WTC11 (cell line): Measurements from ENCODE around the gene BRCA1. TPM values are rescaled to one million over a fixed set of nuclear protein-coding genes. Genes with fewer than 3 reads are reported as not detected.
"Not testable (repeated sequence)": the region's sequence is repeated elsewhere in the genome, so short reads cannot be mapped to it uniquely, and the experiment has no call there.

Experiments used
- ATAC-seq: fragments of 200-7000 bp; cut with Tn5 transposase; 2 replicates; pipeline ENCODE4 v1.10.0; 2021; ENCODE audit warnings: mild to moderate bottlenecking, moderate library complexity
- CTCF ChIA-PET: fragments of 300-600 bp; sonication (Branson Sonifier 250); formaldehyde crosslinking; loops from one replicate; lab custom pipeline; 2021; ENCODE audit warnings: antibody characterized with exemption; lab: Charles Lee
- POLR2A ChIA-PET: fragments of 350-600 bp; sonication (Branson Sonifier 250); formaldehyde crosslinking; loops from one replicate; lab custom pipeline; 2021; ENCODE audit warnings: antibody characterized with exemption; lab: Charles Lee
- DNase-seq: peaks from one replicate; pipeline ENCODE4 v3.0.0; 2021; ENCODE audit warnings: low spot score
- H3K27ac Mint-ChIP-seq: 2 replicates; pipeline ENCODE4 v1.8.0; 2021; ENCODE audit warnings: mixed read lengths
- H3K27me3 Mint-ChIP-seq: 2 replicates; pipeline ENCODE4 v1.8.0; 2021; ENCODE audit warnings: low read depth, mild to moderate bottlenecking, moderate library complexity, mixed read lengths
- H3K36me3 Mint-ChIP-seq: 2 replicates; pipeline ENCODE4 v1.8.0; 2021; ENCODE audit warnings: mixed read lengths
- H3K4me1 Mint-ChIP-seq: 2 replicates; pipeline ENCODE4 v1.8.0; 2022; ENCODE audit warnings: mixed read lengths
- H3K4me3 Mint-ChIP-seq: 2 replicates; pipeline ENCODE4 v1.8.0; 2021; ENCODE audit warnings: mild to moderate bottlenecking, moderate library complexity, mixed read lengths
- H3K9me3 Mint-ChIP-seq: 2 replicates; pipeline ENCODE4 v1.8.0; 2021; ENCODE audit warnings: mixed read lengths
- ATF3 ChIP-seq: sonication (generic); formaldehyde crosslinking; conservative IDR thresholded peaks from 2 replicates; pipeline ENCODE4 v1.8.1; 2022; ENCODE audit warnings: mild to moderate bottlenecking, missing genetic modification reagents
- CREB1 ChIP-seq: sonication (generic); formaldehyde crosslinking; IDR thresholded peaks from 2 replicates; pipeline ENCODE4 v1.8.0; 2023; ENCODE audit warnings: mild to moderate bottlenecking, missing genetic modification reagents
- E2F1 ChIP-seq: sonication (generic); formaldehyde crosslinking; IDR thresholded peaks from 2 replicates; pipeline ENCODE4 v1.8.0; 2022; ENCODE audit warnings: mild to moderate bottlenecking, missing genetic modification reagents
- E2F5 ChIP-seq: sonication (generic); formaldehyde crosslinking; IDR thresholded peaks from 2 replicates; pipeline ENCODE4 v1.8.1; 2022; ENCODE audit warnings: mild to moderate bottlenecking, moderate library complexity, missing genetic modification reagents
- ETV6 ChIP-seq: sonication (generic); formaldehyde crosslinking; IDR thresholded peaks from 2 replicates; pipeline ENCODE4 v1.8.1; 2022; ENCODE audit warnings: mild to moderate bottlenecking, missing genetic modification reagents
- GABPB1 ChIP-seq: sonication (generic); formaldehyde crosslinking; IDR thresholded peaks from 2 replicates; pipeline ENCODE4 v1.8.1; 2023; ENCODE audit warnings: mild to moderate bottlenecking, missing genetic modification reagents
- HMGA2 ChIP-seq: fragments of 250-450 bp; sonication (Bioruptor Pico); IDR thresholded peaks from 2 replicates; pipeline ENCODE4 v1.4.0; 2021; ENCODE audit warnings: mild to moderate bottlenecking, moderate library complexity
- HMGXB4 ChIP-seq: sonication (generic); formaldehyde crosslinking; IDR thresholded peaks from 2 replicates; pipeline ENCODE4 v1.8.1; 2023; ENCODE audit warnings: mild to moderate bottlenecking, moderate library complexity, missing genetic modification reagents
- JUN ChIP-seq: sonication (generic); formaldehyde crosslinking; IDR thresholded peaks from 2 replicates; pipeline ENCODE4 v1.8.0; 2023; ENCODE audit warnings: mild to moderate bottlenecking, missing genetic modification reagents
- KAT7 ChIP-seq: sonication (generic); formaldehyde crosslinking; IDR thresholded peaks from 2 replicates; pipeline ENCODE4 v1.8.1; 2023; ENCODE audit warnings: missing genetic modification reagents, mild to moderate bottlenecking, borderline replicate concordance
- MYBL2 ChIP-seq: sonication (generic); formaldehyde crosslinking; IDR thresholded peaks from 2 replicates; pipeline ENCODE4 v1.8.1; 2023; ENCODE audit warnings: mild to moderate bottlenecking, moderate library complexity, missing genetic modification reagents
- NFATC4 ChIP-seq: fragments of 250-450 bp; sonication (Bioruptor Pico); IDR thresholded peaks from 2 replicates; pipeline ENCODE4 v1.9.0; 2021; ENCODE audit warnings: mild to moderate bottlenecking
- NFYB ChIP-seq: sonication (generic); formaldehyde crosslinking; conservative IDR thresholded peaks from 2 replicates; pipeline ENCODE4 v1.8.0; 2022; ENCODE audit warnings: low read depth, missing genetic modification reagents
- NR1H2 ChIP-seq: sonication (generic); formaldehyde crosslinking; IDR thresholded peaks from 2 replicates; pipeline ENCODE4 v1.9.0; 2021; ENCODE audit warnings: mild to moderate bottlenecking, moderate library complexity, missing genetic modification reagents
- NR3C1 ChIP-seq: sonication (generic); formaldehyde crosslinking; conservative IDR thresholded peaks from 2 replicates; pipeline ENCODE4 v1.8.1; 2023; ENCODE audit warnings: low read depth, mild to moderate bottlenecking, missing genetic modification reagents
- SMAD3 ChIP-seq: sonication (generic); formaldehyde crosslinking; IDR thresholded peaks from 2 replicates; pipeline ENCODE4 v1.8.0; 2022; ENCODE audit warnings: missing genetic modification reagents, mild to moderate bottlenecking, borderline replicate concordance
- SOX15 ChIP-seq: fragments of 250-450 bp; sonication (Bioruptor Pico); IDR thresholded peaks from 2 replicates; pipeline ENCODE4 v1.9.0; 2021; ENCODE audit warnings: mild to moderate bottlenecking
- TCF7 ChIP-seq: sonication (generic); formaldehyde crosslinking; IDR thresholded peaks from 2 replicates; pipeline ENCODE4 v1.8.0; 2022; ENCODE audit warnings: mild to moderate bottlenecking, low read depth, missing genetic modification reagents, moderate library complexity
- TEAD4 ChIP-seq: sonication (generic); formaldehyde crosslinking; IDR thresholded peaks from 2 replicates; pipeline ENCODE4 v1.8.0; 2022; ENCODE audit warnings: mild to moderate bottlenecking, missing genetic modification reagents
- ZBTB21 ChIP-seq: sonication (generic); formaldehyde crosslinking; IDR thresholded peaks from 2 replicates; pipeline ENCODE4 v1.8.1; 2023; ENCODE audit warnings: mild to moderate bottlenecking, missing genetic modification reagents, borderline replicate concordance
- ZNF423 ChIP-seq: fragments of 250-450 bp; sonication (Bioruptor Pico); IDR thresholded peaks from 2 replicates; pipeline ENCODE4 v2.1.2; 2022; ENCODE audit warnings: mild to moderate bottlenecking, moderate library complexity
- total RNA-seq: library from RNA; stranded (reverse); gene quantifications from 3 replicates; pipeline ENCODE4 v1.2.3, GENCODE V29; 2021
- TF ChIP-seq, protein P1 (sequence below): fragments of 200-600 bp; IDR thresholded peaks from 2 replicates; pipeline ENCODE4 v1.8.0; 2022; ENCODE audit warnings: antibody characterized with exemption
- TF ChIP-seq, protein P2 (sequence below): sonication (generic); formaldehyde crosslinking; IDR thresholded peaks from 2 replicates; pipeline ENCODE4 v1.8.1; 2023; ENCODE audit warnings: mild to moderate bottlenecking, missing genetic modification reagents
- TF ChIP-seq, protein P3 (sequence below): sonication (generic); formaldehyde crosslinking; IDR thresholded peaks from 2 replicates; pipeline ENCODE4 v1.8.1; 2023; ENCODE audit warnings: mild to moderate bottlenecking, missing genetic modification reagents, moderate library complexity

BRCA1 gene
- total RNA-seq, 1 experiment from 2014 or later = 37.8 TPM

- TF ChIP-seq TCF7 (CRISPR knock-in tag) = no peak
- no peak for TF ChIP-seq KAT7 (CRISPR knock-in tag)
- TF ChIP-seq E2F1 (CRISPR knock-in tag) = no peak
- no peak for TF ChIP-seq ZBTB21 (CRISPR knock-in tag)
- TF ChIP-seq, protein P1, sequence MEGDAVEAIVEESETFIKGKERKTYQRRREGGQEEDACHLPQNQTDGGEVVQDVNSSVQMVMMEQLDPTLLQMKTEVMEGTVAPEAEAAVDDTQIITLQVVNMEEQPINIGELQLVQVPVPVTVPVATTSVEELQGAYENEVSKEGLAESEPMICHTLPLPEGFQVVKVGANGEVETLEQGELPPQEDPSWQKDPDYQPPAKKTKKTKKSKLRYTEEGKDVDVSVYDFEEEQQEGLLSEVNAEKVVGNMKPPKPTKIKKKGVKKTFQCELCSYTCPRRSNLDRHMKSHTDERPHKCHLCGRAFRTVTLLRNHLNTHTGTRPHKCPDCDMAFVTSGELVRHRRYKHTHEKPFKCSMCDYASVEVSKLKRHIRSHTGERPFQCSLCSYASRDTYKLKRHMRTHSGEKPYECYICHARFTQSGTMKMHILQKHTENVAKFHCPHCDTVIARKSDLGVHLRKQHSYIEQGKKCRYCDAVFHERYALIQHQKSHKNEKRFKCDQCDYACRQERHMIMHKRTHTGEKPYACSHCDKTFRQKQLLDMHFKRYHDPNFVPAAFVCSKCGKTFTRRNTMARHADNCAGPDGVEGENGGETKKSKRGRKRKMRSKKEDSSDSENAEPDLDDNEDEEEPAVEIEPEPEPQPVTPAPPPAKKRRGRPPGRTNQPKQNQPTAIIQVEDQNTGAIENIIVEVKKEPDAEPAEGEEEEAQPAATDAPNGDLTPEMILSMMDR = no peak
- no peak for TF ChIP-seq GABPB1 (CRISPR knock-in tag)
Observed at GRCh38 chr17:43132117-43132516, 7.0 kb upstream of the BRCA1 start (continued).

- TF ChIP-seq HMGXB4 (CRISPR knock-in tag) = no peak
- TF ChIP-seq E2F5 (CRISPR knock-in tag) = no peak
- TF ChIP-seq NR1H2 (CRISPR knock-in tag) = no peak
- no peak for TF ChIP-seq TEAD4 (CRISPR knock-in tag)
- TF ChIP-seq, protein P1 = no peak
- TF ChIP-seq, protein P2, sequence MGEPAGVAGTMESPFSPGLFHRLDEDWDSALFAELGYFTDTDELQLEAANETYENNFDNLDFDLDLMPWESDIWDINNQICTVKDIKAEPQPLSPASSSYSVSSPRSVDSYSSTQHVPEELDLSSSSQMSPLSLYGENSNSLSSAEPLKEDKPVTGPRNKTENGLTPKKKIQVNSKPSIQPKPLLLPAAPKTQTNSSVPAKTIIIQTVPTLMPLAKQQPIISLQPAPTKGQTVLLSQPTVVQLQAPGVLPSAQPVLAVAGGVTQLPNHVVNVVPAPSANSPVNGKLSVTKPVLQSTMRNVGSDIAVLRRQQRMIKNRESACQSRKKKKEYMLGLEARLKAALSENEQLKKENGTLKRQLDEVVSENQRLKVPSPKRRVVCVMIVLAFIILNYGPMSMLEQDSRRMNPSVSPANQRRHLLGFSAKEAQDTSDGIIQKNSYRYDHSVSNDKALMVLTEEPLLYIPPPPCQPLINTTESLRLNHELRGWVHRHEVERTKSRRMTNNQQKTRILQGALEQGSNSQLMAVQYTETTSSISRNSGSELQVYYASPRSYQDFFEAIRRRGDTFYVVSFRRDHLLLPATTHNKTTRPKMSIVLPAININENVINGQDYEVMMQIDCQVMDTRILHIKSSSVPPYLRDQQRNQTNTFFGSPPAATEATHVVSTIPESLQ = no peak
- no peak for TF ChIP-seq ATF3 (CRISPR knock-in tag)
- TF ChIP-seq, protein P3, sequence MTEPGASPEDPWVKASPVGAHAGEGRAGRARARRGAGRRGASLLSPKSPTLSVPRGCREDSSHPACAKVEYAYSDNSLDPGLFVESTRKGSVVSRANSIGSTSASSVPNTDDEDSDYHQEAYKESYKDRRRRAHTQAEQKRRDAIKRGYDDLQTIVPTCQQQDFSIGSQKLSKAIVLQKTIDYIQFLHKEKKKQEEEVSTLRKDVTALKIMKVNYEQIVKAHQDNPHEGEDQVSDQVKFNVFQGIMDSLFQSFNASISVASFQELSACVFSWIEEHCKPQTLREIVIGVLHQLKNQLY (CRISPR knock-in tag) = no peak
- no peak for TF ChIP-seq NFYB (CRISPR knock-in tag)
- no peak for TF ChIP-seq SMAD3 (CRISPR knock-in tag)
- TF ChIP-seq NR3C1 (CRISPR knock-in tag) = no peak
- no peak for TF ChIP-seq MYBL2
- no peak for TF ChIP-seq SOX15
- no peak for TF ChIP-seq CREB1 (CRISPR knock-in tag)
- no peak for TF ChIP-seq KAT7 (CRISPR knock-in tag)
- TF ChIP-seq HMGA2 = no peak
- TF ChIP-seq NFATC4 (CRISPR knock-in tag) = no peak
- TF ChIP-seq JUN = no peak
- no peak for TF ChIP-seq ETV6 (CRISPR knock-in tag)
- TF ChIP-seq ZNF423 = no peak
- Mint-ChIP-seq H3K27ac (no peak overlapping the region; the same call in 1 of the 2 replicates), H3K27me3 (no peaks in the 10 kb centered on the region), H3K36me3 (peaks cover 36% of the 10 kb centered on the region), H3K4me1 (0 out of 2 replicates have a peak, but pooled peaks cover 4% of the 10 kb centered on the region), H3K4me3 (no peak overlapping the region), H3K9me3 (peaks cover 9% of the 10 kb centered on the region)
- ChIA-PET POLR2A (no interaction called here), CTCF (no interaction called here)
- ATAC-seq (no peak), DNase-seq (no peak)
Observed at GRCh38 chr17:43129671-43130010, 4.5 kb upstream of the BRCA1 start.

- not testable (repeated sequence) for H3K27me3 Mint-ChIP-seq, H3K9me3 Mint-ChIP-seq, DNase-seq, H3K4me1 Mint-ChIP-seq, ATAC-seq
- Mint-ChIP-seq H3K4me3 (peak overlapping the region; percentile 53), H3K27ac (peak overlapping the region; percentile 36; the same call in 1 of the 2 replicates), H3K36me3 (peaks cover 27% of the 10 kb centered on the region)
- ChIA-PET POLR2A (interaction anchor here (0.5 to 1.0 kb wide), 2 partner anchors 8 to 73 kb away, joined by 3 read pairs; no protein-coding TSS in a partner anchor), CTCF (interaction anchor here (0.9 kb wide), 1 partner anchor 87 kb away, joined by 3 read pairs; no protein-coding TSS in a partner anchor)
Observed at GRCh38 chr17:43127333-43127876, 2.2 kb upstream of the BRCA1 start.
